K562 treated with DMSO at 1 percent for 24 hours (cell line): ENCODE measurements around the gene PCDHB16. TPM values are rescaled to one million over a fixed set of nuclear protein-coding genes. Genes with fewer than 3 reads are reported as not detected.

ENCODE experiments used
- total RNA-seq: library from RNA; unstranded; fragments of 300-600 nt; gene quantifications from 2 replicates; pipeline ENCODE4 v1.2.3, GENCODE V29; 2022; ENCODE audit warnings: low read depth; ENCODE audit not compliant: insufficient read depth

The PCDHB16 gene
- total RNA-seq = not detected in 2 replicates

GRCh38 chr5:141182248-141182647 lies at the start of gene PCDHB16:
Gene PCDHB16, plus strand, starts transcription at chr5:141182387. Its CDS starts 173 bp downstream, at chr5:141182560.

GRCh38 chr5:141135030-141135717 lies 47.0 kb upstream of the PCDHB16 start, which contains the start of gene PCDHB5:
Gene PCDHB5, plus strand, starts transcription at chr5:141135206. Its CDS starts 229 bp downstream, at chr5:141135435.

GRCh38 chr5:141149812-141150211 lies 32.4 kb upstream of the PCDHB16 start, which contains the start of gene PCDHB6:
Gene PCDHB6, plus strand, starts transcription at chr5:141150057. Its CDS starts 201 bp downstream, at chr5:141150258.

GRCh38 chr5:141172381-141173204 lies 9.6 kb upstream of the PCDHB16 start, which contains the start of gene PCDHB7:
Gene PCDHB7, plus strand, starts transcription at chr5:141172644. Its CDS starts 192 bp downstream, at chr5:141172836.

GRCh38 chr5:141177577-141178191 lies 4.5 kb upstream of the PCDHB16 start, which contains the start of gene PCDHB8:
Gene PCDHB8, plus strand, starts transcription at chr5:141177790. Its CDS starts 245 bp downstream, at chr5:141178035.

GRCh38 chr5:141186897-141187512 lies 4.8 kb downstream of the PCDHB16 start, which contains the start of gene PCDHB9:
Gene PCDHB9, plus strand, starts transcription at chr5:141187161. Its CDS starts 158 bp downstream, at chr5:141187319.

GRCh38 chr5:141192110-141192725 lies 10.0 kb downstream of the PCDHB16 start, which contains the start of gene PCDHB10:
Gene PCDHB10, plus strand, starts transcription at chr5:141192353. Its CDS starts 200 bp downstream, at chr5:141192553.

GRCh38 chr5:141199359-141200235 lies 17.4 kb downstream of the PCDHB16 start, which contains the start of gene PCDHB11:
Gene PCDHB11, plus strand, starts transcription at chr5:141199627. Its CDS starts 148 bp downstream, at chr5:141199775.

GRCh38 chr5:141208478-141208877 lies 26.3 kb downstream of the PCDHB16 start, which contains the start of gene PCDHB12:
Gene PCDHB12, plus strand, starts transcription at chr5:141208719. Its CDS starts 189 bp downstream, at chr5:141208908.

GRCh38 chr5:141213656-141214339 lies 31.6 kb downstream of the PCDHB16 start, which contains the start of gene PCDHB13:
Gene PCDHB13, plus strand, starts transcription at chr5:141213919. Its CDS starts 205 bp downstream, at chr5:141214124.

GRCh38 chr5:141223112-141223783 lies 41.1 kb downstream of the PCDHB16 start, which contains the start of gene PCDHB14:
Gene PCDHB14, plus strand, starts transcription at chr5:141223343. Its CDS starts 163 bp downstream, at chr5:141223506.

Other genes starting within 250 kb of the PCDHB16 start
- gene PCDHAC2, start 215.9 kb upstream of the PCDHB16 start, total RNA-seq = not detected in 2 replicates
- gene PCDHB1, start 131.0 kb upstream of the PCDHB16 start, total RNA-seq = not detected in 2 replicates
- gene PCDHB2, start 87.8 kb upstream of the PCDHB16 start, total RNA-seq = 0.44 and 0.59 TPM in 2 replicates
- gene PCDHB3, start 81.9 kb upstream of the PCDHB16 start, total RNA-seq = 0.31 and 0.35 TPM in 2 replicates
- gene PCDHB4, start 60.6 kb upstream of the PCDHB16 start, total RNA-seq = 0.08 TPM in 1 of 2 replicates, not detected in the other
- 0.23 TPM in 1 of 2 replicates, not detected in the other for gene PCDHB5, start 47.2 kb upstream of the PCDHB16 start, total RNA-seq
- gene PCDHB6, start 32.3 kb upstream of the PCDHB16 start, total RNA-seq = not detected in 2 replicates
- gene PCDHB7, start 9.7 kb upstream of the PCDHB16 start, total RNA-seq = 0.06 TPM in 1 of 2 replicates, not detected in the other
- 0.09 TPM in 1 of 2 replicates, not detected in the other for gene PCDHB8, start 4.6 kb upstream of the PCDHB16 start, total RNA-seq
- not detected in 2 replicates for gene PCDHB9, start 4.8 kb downstream of the PCDHB16 start, total RNA-seq
- not detected in 2 replicates for gene PCDHB10, start 10.0 kb downstream of the PCDHB16 start, total RNA-seq
- 0.13 TPM in 1 of 2 replicates, not detected in the other for gene PCDHB11, start 17.2 kb downstream of the PCDHB16 start, total RNA-seq
- not detected in 2 replicates for gene PCDHB12, start 26.3 kb downstream of the PCDHB16 start, total RNA-seq
- 0.16 and 0.22 TPM in 2 replicates for gene PCDHB13, start 31.5 kb downstream of the PCDHB16 start, total RNA-seq
- gene PCDHB14, start 41.0 kb downstream of the PCDHB16 start, total RNA-seq = 0.21 TPM in 1 of 2 replicates, not detected in the other
- 0.35 and 0.52 TPM in 2 replicates for gene PCDHB15, start 63.0 kb downstream of the PCDHB16 start, total RNA-seq
- not detected in 2 replicates for gene SLC25A2, start 121.7 kb downstream of the PCDHB16 start, total RNA-seq
- gene TAF7, start 138.4 kb downstream of the PCDHB16 start, total RNA-seq = 95.8 and 97.2 TPM in 2 replicates
- gene PCDHGA1, start 148.1 kb downstream of the PCDHB16 start, total RNA-seq = 0.16 and 0.29 TPM in 2 replicates
- 0.54 and 0.63 TPM in 2 replicates for gene PCDHGA2, start 156.4 kb downstream of the PCDHB16 start, total RNA-seq
- gene PCDHGA3, start 161.4 kb downstream of the PCDHB16 start, total RNA-seq = 0.50 and 0.89 TPM in 2 replicates
- 0.43 and 0.52 TPM in 2 replicates for gene PCDHGB1, start 167.7 kb downstream of the PCDHB16 start, total RNA-seq
- 0.52 and 1.2 TPM in 2 replicates for gene PCDHGA4, start 172.6 kb downstream of the PCDHB16 start, total RNA-seq
- gene PCDHGB2, start 177.6 kb downstream of the PCDHB16 start, total RNA-seq = 0.51 and 0.63 TPM in 2 replicates
- 0.22 and 0.44 TPM in 2 replicates for gene PCDHGA5, start 181.8 kb downstream of the PCDHB16 start, total RNA-seq
- 0.51 and 0.56 TPM in 2 replicates for gene PCDHGB3, start 187.9 kb downstream of the PCDHB16 start, total RNA-seq
- gene PCDHGA6, start 191.5 kb downstream of the PCDHB16 start, total RNA-seq = 0.27 and 0.39 TPM in 2 replicates
- 0.37 TPM in 2 replicates for gene PCDHGA7, start 200.4 kb downstream of the PCDHB16 start, total RNA-seq
- gene PCDHGB4, start 205.3 kb downstream of the PCDHB16 start, total RNA-seq = 0.12 and 0.16 TPM in 2 replicates
- 0.43 and 0.49 TPM in 2 replicates for gene PCDHGA8, start 210.2 kb downstream of the PCDHB16 start, total RNA-seq
- 0.42 and 0.75 TPM in 2 replicates for gene PCDHGB5, start 215.6 kb downstream of the PCDHB16 start, total RNA-seq
- gene PCDHGA9, start 220.4 kb downstream of the PCDHB16 start, total RNA-seq = 0.17 TPM in 1 of 2 replicates, not detected in the other
- gene PCDHGB6, start 225.6 kb downstream of the PCDHB16 start, total RNA-seq = 0.16 and 0.27 TPM in 2 replicates
- 0.07 TPM in 1 of 2 replicates, not detected in the other for gene PCDHGA10, start 230.6 kb downstream of the PCDHB16 start, total RNA-seq
- not detected in 2 replicates for gene PCDHGB7, start 235.3 kb downstream of the PCDHB16 start, total RNA-seq
- gene PCDHGA11, start 238.7 kb downstream of the PCDHB16 start, total RNA-seq = 0.15 TPM in 1 of 2 replicates, not detected in the other
- 0.06 TPM in 1 of 2 replicates, not detected in the other for gene PCDHGA12, start 248.1 kb downstream of the PCDHB16 start, total RNA-seq